ENCODE results near the gene TOP2A. TPM values are rescaled to one million over a fixed set of nuclear protein-coding genes. Genes with fewer than 3 reads are reported as not detected.
"Not testable (repeated sequence)": the region's sequence is repeated elsewhere in the genome, so short reads cannot be mapped to it uniquely, and the experiment has no call there.

Gene TOP2A
- total RNA-seq, 1 experiment from 2014 or later, result 230 TPM

DNA sequence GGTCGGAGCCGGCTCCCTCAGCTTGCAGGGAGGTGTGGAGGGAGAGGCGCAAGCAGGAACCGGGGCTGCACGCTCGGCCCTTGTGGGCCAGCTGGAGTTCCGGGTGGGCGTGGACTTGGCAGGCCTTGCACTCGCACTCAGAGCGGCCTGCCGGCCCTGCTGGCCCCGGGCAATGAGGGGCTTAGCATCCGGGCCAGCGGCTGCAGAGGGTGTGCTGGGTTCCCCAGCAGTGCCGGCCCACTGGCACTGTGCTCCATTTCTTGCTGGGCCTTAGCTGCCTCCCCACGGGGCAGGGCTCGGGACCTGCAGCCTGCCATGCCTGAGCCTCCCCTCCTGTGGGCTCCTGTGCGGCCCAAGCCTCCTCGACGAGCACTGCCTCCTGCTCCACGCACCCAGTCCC is 41.9 kb downstream of the TOP2A start:
- H3K27ac ChIP-seq (ENCODE audit: insufficient read length, low read depth, low read length); H3K27ac Mint-ChIP-seq; H4K91ac ChIP-seq (ENCODE audit: insufficient read length, low read depth, low read length); H3K23me2 ChIP-seq (ENCODE audit: insufficient read length, low read depth, low read length, poor library complexity, severe bottlenecking); H3K56ac ChIP-seq (ENCODE audit: insufficient read length, low read depth, low read length); H4K8ac ChIP-seq (replicated peaks; ENCODE audit: insufficient read length, low read depth, low read length); H2BK120ac ChIP-seq (ENCODE audit: low read depth, low read length, poor library complexity, severe bottlenecking); H3T11ph ChIP-seq (ENCODE audit: low read length); H2BK20ac ChIP-seq (ENCODE audit: low read depth, low read length, poor library complexity, severe bottlenecking); H2BK5ac ChIP-seq (ENCODE audit: insufficient read length, low read length); H2AFZ ChIP-seq (ENCODE audit: low read length); H3K9me3 ChIP-seq (ENCODE audit: control insufficient read depth, low read depth, low read length); H4K5ac ChIP-seq (ENCODE audit: insufficient read length, low read depth, low read length); H3K4me2 ChIP-seq (ENCODE audit: insufficient read depth, insufficient read length, low read length); H2AK5ac ChIP-seq (ENCODE audit: insufficient read length, low read length); H3K79me2 ChIP-seq (ENCODE audit: insufficient read depth, low read length); H3K14ac ChIP-seq (ENCODE audit: insufficient read depth, low read length); DNase-seq; H2BK15ac ChIP-seq (ENCODE audit: low read depth, low read length); H3K27me3 Mint-ChIP-seq (ENCODE audit: low read depth); H3K4me3 Mint-ChIP-seq; H3K9me3 Mint-ChIP-seq; H3K79me1 ChIP-seq (ENCODE audit: insufficient read depth, low read depth, low read length, poor library complexity, severe bottlenecking); H3K9ac ChIP-seq (ENCODE audit: extremely low read depth, insufficient read length, low read length); H3K27me3 ChIP-seq (ENCODE audit: insufficient read depth, low read length); H4K20me1 ChIP-seq (ENCODE audit: control insufficient read depth, insufficient read depth, insufficient read length); H3K18ac ChIP-seq (ENCODE audit: insufficient read length, low read depth, low read length); H3K4ac ChIP-seq (ENCODE audit: low read depth, low read length); H3K36me3 Mint-ChIP-seq (ENCODE audit: insufficient read depth in 1 of 3, low read depth in 3 of 3); H2BK12ac ChIP-seq (ENCODE audit: insufficient read length, low read depth, low read length); H3K4me1 ChIP-seq (ENCODE audit: insufficient read depth, low read length); H3K23ac ChIP-seq (ENCODE audit: insufficient read length, low read depth, low read length): not testable (repeated sequence)
- peaks cover 7 to 12% of the 10 kb centered on the region in 2 experiments for H3K4me1 Mint-ChIP-seq
- WGBS (ENCODE audit: extremely low coverage, insufficient read length, low lambda C conversion rate), result no CpG with 5 or more reads among the region's 21 CpGs
